Measurements from ENCODE around the gene CENPE.

The CENPE gene

GRCh38 chr4:103075894-103076746, 122.0 kb downstream of the CENPE start:
- peak; percentile 50 to 52 for DNase-seq

- DNase-seq: no peak
Measured at GRCh38 chr4:103075435-103075893, 122.7 kb downstream of the CENPE start.

GRCh38 chr4:103074744-103075434, 123.3 kb downstream of the CENPE start:
- DNase-seq: no peak

GRCh38 chr4:103073792-103074438, 124.2 kb downstream of the CENPE start:
- no peak for DNase-seq

GRCh38 chr4:103067841-103068547, 130.1 kb downstream of the CENPE start:
- no peak for DNase-seq

GRCh38 chr4:103060453-103061148, 137.5 kb downstream of the CENPE start:
- no peak for DNase-seq
